Stomach smooth muscle (tissue), 2 donors: ENCODE measurements around the gene KRT16.
"Not testable (repeated sequence)": the region's sequence is repeated elsewhere in the genome, so short reads cannot be mapped to it uniquely, and the experiment has no call there.

Experiments
- H3K27ac ChIP-seq: one replicate; pipeline ENCODE4 v1.7.0; 2013; ENCODE audit warnings: mild to moderate bottlenecking, low read length, inconsistent platforms
- H3K27me3 ChIP-seq, 2 donors: one replicate each; pipeline ENCODE4 v1.7.0; 2013; ENCODE audit warnings: low read length in 2 of 2; ENCODE audit not compliant: insufficient read depth in 2 of 2, control insufficient read depth in 1 of 2
- H3K36me3 ChIP-seq, 2 donors: one replicate each; pipeline ENCODE4 v1.7.0; 2013; ENCODE audit warnings: low read length in 2 of 2; ENCODE audit not compliant: control insufficient read depth in 2 of 2, insufficient read depth in 2 of 2
- H3K4me1 ChIP-seq: one replicate; pipeline ENCODE4 v1.7.0; 2013; ENCODE audit warnings: low read length; ENCODE audit not compliant: control insufficient read depth, insufficient read depth
- H3K4me3 ChIP-seq, 2 donors: one replicate each; pipeline ENCODE4 v1.7.0; 2013; ENCODE audit warnings: low read length in 2 of 2
- H3K9ac ChIP-seq, 2 donors: one replicate each; pipeline ENCODE4 v1.7.0; 2013; ENCODE audit warnings: low read length in 2 of 2, mild to moderate bottlenecking in 1 of 2
- H3K9me3 ChIP-seq, 2 donors: one replicate each; pipeline ENCODE4 v1.7.0; 2013; ENCODE audit warnings: low read length in 2 of 2; ENCODE audit not compliant: control insufficient read depth in 2 of 2
- donor health status: healthy.
- donor health status: Pancreatic carcinoma.

The KRT16 gene

GRCh38 chr17:41619036-41619926 is 6.7 kb upstream of the KRT16 start:
- Histone ChIP-seq H3K27me3 (peaks cover 0 to 3% of the 10 kb centered on the region in 2 donors), H3K36me3 (no peaks in the 10 kb centered on the region), H3K9ac (no peak overlapping the region), H3K27ac (no peak overlapping the region), H3K4me1 (no peaks in the 10 kb centered on the region), H3K4me3 (no peak overlapping the region), H3K9me3 (no peaks in the 10 kb centered on the region)

GRCh38 chr17:41618341-41619035 is 5.9 kb upstream of the KRT16 start:
- Histone ChIP-seq H3K36me3 (no peaks in the 10 kb centered on the region), H3K4me3 (no peak overlapping the region), H3K4me1 (no peaks in the 10 kb centered on the region), H3K27me3 (peaks cover 0 to 3% of the 10 kb centered on the region in 2 donors), H3K9ac (no peak overlapping the region), H3K9me3 (no peaks in the 10 kb centered on the region), H3K27ac (no peak overlapping the region)

- Histone ChIP-seq H3K4me1 (no peaks in the 10 kb centered on the region), H3K27me3 (peaks cover 0 to 3% of the 10 kb centered on the region in 2 donors), H3K4me3 (no peak overlapping the region), H3K27ac (no peak overlapping the region), H3K9ac (no peak overlapping the region), H3K36me3 (no peaks in the 10 kb centered on the region), H3K9me3 (no peaks in the 10 kb centered on the region)
Observed at GRCh38 chr17:41617698-41618097, 5.1 kb upstream of the KRT16 start.

GRCh38 chr17:41617136-41617535 is 4.6 kb upstream of the KRT16 start:
- Histone ChIP-seq H3K4me1 (no peaks in the 10 kb centered on the region), H3K4me3 (no peak overlapping the region), H3K9ac (no peak overlapping the region), H3K27me3 (peaks cover 0 to 3% of the 10 kb centered on the region in 2 donors), H3K9me3 (no peaks in the 10 kb centered on the region), H3K27ac (no peak overlapping the region), H3K36me3 (no peaks in the 10 kb centered on the region)

GRCh38 chr17:41616486-41616885 is 3.9 kb upstream of the KRT16 start:
- not testable (repeated sequence) for H3K4me1 ChIP-seq, H3K27me3 ChIP-seq, H3K4me3 ChIP-seq, H3K9ac ChIP-seq, H3K36me3 ChIP-seq, H3K9me3 ChIP-seq, H3K27ac ChIP-seq

- Histone ChIP-seq H3K4me1 (no peaks in the 10 kb centered on the region), H3K4me3 (no peak overlapping the region), H3K27ac (no peak overlapping the region), H3K9ac (no peak overlapping the region), H3K9me3 (no peaks in the 10 kb centered on the region), H3K36me3 (no peaks in the 10 kb centered on the region), H3K27me3 (peaks cover 3% of the 10 kb centered on the region in 2 donors)
Observed at GRCh38 chr17:41615454-41615853, 2.9 kb upstream of the KRT16 start.

DNA sequence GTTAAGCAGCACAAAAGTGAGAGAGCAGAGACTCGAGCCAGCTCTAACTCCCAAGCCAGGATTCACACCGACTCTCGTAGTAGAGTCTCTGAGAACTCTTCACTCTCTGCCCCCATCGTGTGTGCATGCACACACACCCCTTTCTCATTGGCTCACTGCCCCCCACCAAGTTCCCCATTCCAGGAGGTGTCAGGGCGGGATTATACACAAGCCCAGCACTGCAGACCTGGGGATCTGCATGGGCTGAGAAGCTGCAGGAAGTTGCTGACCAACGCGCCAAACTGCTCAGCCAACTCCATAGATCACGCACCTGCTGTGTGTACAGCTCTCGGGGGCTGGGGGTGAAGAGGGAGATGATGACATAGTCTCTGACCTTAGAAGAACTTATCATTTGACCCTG is 2.2 kb upstream of the KRT16 start:
- not testable (repeated sequence) for H3K4me1 ChIP-seq, H3K27ac ChIP-seq, H3K9ac ChIP-seq, H3K9me3 ChIP-seq, H3K4me3 ChIP-seq, H3K27me3 ChIP-seq, H3K36me3 ChIP-seq

DNA sequence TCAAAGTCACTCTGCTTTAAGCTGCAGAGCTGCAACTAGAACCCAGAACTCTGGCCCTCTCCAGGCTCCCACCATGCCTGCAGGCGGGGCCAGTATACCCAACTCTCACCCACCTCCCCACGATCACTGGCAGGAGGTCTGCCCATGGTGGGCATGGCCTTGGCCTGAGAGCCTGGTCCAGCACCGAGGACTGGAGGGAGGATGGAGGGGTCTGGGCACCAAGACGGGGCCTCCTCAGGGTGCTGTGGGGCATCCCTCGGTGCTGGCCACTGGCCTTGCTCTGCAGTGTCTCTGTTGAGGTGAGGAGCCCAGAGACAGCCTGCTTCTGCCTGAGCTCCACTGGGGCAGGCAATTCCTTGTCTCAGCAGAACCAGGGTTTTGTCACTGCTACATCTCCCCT is 1.5 kb upstream of the KRT16 start:
- Histone ChIP-seq H3K4me3 (no peak overlapping the region), H3K9ac (no peak overlapping the region), H3K9me3 (no peaks in the 10 kb centered on the region), H3K27me3 (peaks cover 3% of the 10 kb centered on the region in 2 donors), H3K27ac (no peak overlapping the region), H3K4me1 (no peaks in the 10 kb centered on the region), H3K36me3 (no peaks in the 10 kb centered on the region)

DNA sequence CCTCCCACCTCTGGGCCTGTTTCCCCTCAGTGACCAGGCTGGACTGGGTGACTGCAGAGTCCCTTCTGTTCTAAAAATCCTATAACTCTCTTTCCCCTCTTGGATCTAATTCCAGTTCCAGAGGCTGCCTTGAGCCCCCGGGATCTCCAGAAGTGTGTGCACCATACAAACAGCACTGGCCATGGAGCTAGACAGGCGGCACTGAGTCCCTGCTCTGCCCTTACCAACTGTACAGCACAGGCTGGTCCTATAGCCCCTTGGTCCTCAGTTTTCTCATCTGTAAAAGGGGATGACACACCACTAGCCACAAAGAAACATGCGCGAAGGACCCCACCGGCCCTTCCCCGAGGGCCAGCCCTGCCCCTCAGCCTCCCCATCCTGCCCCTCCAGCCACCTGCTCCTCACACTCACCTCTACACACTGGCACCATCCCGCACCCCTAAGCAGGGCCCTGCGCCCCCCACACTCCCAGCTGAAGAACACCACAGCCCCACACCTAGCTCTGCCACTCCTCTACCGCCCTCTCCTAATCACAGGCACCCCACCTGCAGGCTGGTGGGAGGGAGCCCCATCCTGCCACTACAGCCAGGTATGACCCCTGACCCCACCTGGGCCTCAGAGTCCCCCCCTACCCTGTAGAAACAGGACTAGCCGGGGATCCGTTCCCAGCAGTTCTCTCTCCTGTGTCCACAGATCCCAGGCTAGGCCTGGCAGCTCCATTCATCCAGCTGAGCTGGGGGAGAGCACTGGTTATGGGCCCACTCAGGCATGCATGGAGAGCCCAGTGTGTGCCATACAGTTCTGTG is 913 bp upstream of the KRT16 start:
- Histone ChIP-seq H3K9me3 (no peaks in the 10 kb centered on the region), H3K36me3 (no peaks in the 10 kb centered on the region), H3K4me3 (no peak overlapping the region), H3K4me1 (no peaks in the 10 kb centered on the region), H3K27ac (no peak overlapping the region), H3K9ac (no peak overlapping the region), H3K27me3 (peaks cover 3% of the 10 kb centered on the region in 2 donors)

DNA sequence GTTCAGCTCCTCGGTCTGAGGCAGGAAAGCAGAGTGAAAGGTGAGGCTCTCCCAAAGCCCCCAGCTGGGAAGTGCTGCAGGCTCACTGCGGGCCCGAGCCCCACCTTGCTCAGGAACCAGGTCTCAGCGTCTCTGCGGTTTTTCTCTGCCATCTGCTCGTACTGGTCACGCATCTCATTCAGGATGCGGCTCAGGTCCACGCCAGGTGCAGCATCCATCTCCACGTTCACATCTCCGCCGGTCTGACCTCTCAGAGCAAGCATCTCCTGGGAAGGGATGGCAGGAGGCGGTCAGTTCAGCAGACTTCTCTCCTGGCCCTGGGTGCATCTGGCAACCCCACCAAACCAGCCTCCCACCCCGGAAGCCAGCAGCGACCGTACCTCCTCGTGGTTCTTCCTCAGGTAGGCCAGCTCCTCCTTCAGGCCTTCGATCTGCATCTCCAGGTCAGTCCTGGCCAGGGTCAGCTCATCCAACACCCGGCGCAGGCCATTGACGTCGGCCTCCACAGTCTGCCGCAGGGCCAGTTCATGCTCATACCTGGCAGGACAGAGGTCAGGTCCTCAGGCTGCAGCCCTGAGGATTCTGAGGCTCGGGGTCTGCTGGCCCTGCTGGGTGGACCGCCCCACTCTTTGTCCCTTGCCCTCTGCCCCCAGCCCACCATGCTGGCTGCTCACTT is 1.5 kb downstream of the KRT16 start:
- H3K4me3 ChIP-seq: no peak overlapping the region
- H3K9me3 ChIP-seq: no peaks in the 10 kb centered on the region
- no peak overlapping the region for H3K9ac ChIP-seq
- no peaks in the 10 kb centered on the region for H3K4me1 ChIP-seq
- no peak overlapping the region for H3K27ac ChIP-seq
- H3K27me3 ChIP-seq: peaks cover 0 to 3% of the 10 kb centered on the region in 2 donors
- no peaks in the 10 kb centered on the region for H3K36me3 ChIP-seq
